Endodermal cell (in vitro differentiated cells): Measurements from ENCODE around the gene CES3. TPM values are rescaled to one million over a fixed set of nuclear protein-coding genes. Genes with fewer than 3 reads are reported as not detected.

Experiments
- DNase-seq: peaks from one replicate; pipeline ENCODE4 v3.0.0-alpha.2; 2017
- H3K27ac ChIP-seq: 2 replicates; pipeline ENCODE4 v1.5.1; 2013; ENCODE audit warnings: mild to moderate bottlenecking, low read depth, low read length, moderate library complexity
- H3K27me3 ChIP-seq: 2 replicates; pipeline ENCODE4 v1.6.1; 2013; ENCODE audit warnings: mild to moderate bottlenecking, low read length, moderate library complexity; ENCODE audit not compliant: insufficient read depth, control insufficient read depth, poor library complexity, severe bottlenecking
- H3K36me3 ChIP-seq: 2 replicates; pipeline ENCODE4 v1.7.0; 2013; ENCODE audit warnings: mild to moderate bottlenecking, low read length, moderate library complexity; ENCODE audit not compliant: control insufficient read depth, insufficient read depth
- H3K4me1 ChIP-seq: one replicate; pipeline ENCODE4 v1.7.0; 2013; ENCODE audit warnings: low read length; ENCODE audit not compliant: control insufficient read depth, insufficient read depth
- H3K4me3 ChIP-seq: 2 replicates; pipeline ENCODE4 v1.5.1; 2013; ENCODE audit warnings: mild to moderate bottlenecking, low read length, moderate library complexity
- H3K9ac ChIP-seq: 2 replicates; pipeline ENCODE4 v1.6.1; 2013; ENCODE audit warnings: mild to moderate bottlenecking, low read length, moderate library complexity; ENCODE audit not compliant: poor library complexity, severe bottlenecking; ENCODE audit errors: extremely low read depth
- H3K9me3 ChIP-seq: 2 replicates; pipeline ENCODE4 v1.6.1; 2013; ENCODE audit warnings: mild to moderate bottlenecking, low read length, moderate library complexity; ENCODE audit not compliant: control insufficient read depth
- H3K27ac Mint-ChIP-seq: 2 replicates; pipeline ENCODE4 v1.8.0; 2020; ENCODE audit warnings: mixed read lengths
- H3K27me3 Mint-ChIP-seq: 2 replicates; pipeline ENCODE4 v1.8.0; 2021; ENCODE audit warnings: mild to moderate bottlenecking, mixed read lengths; ENCODE audit not compliant: insufficient read depth
- H3K36me3 Mint-ChIP-seq: 2 replicates; pipeline ENCODE4 v1.8.0; 2020; ENCODE audit warnings: low read depth, mixed read lengths
- H3K4me1 Mint-ChIP-seq: 2 replicates; pipeline ENCODE4 v1.8.0; 2020; ENCODE audit warnings: mixed read lengths
- H3K4me3 Mint-ChIP-seq: 2 replicates; pipeline ENCODE4 v1.8.0; 2020; ENCODE audit warnings: mild to moderate bottlenecking, moderate library complexity, mixed read lengths
- H3K9me3 Mint-ChIP-seq: 2 replicates; pipeline ENCODE4 v1.8.0; 2020; ENCODE audit warnings: mild to moderate bottlenecking, mixed read lengths
- WGBS, 2 experiments: methylation state at CpG; one replicate each; pipeline versions ENCODE4 v1.1.5 to v1.1.7; 2013; ENCODE audit warnings: missing lambda C conversion rate in 2 of 2, mixed read lengths in 1 of 2; ENCODE audit not compliant: insufficient coverage in 1 of 2, insufficient read length in 1 of 2; 5-methylcytosine and 5-hydroxymethylcytosine counted together
- long read RNA-seq, 4 experiments: library from polyadenylated mRNA in 2 of 4; library from RNA in 1 of 4; library from capped mRNA in 1 of 4; stranded (forward) in 3 of 4; unstranded in 1 of 4; transcript quantifications; one replicate each; pipeline ENCODE4 v2.0.0, GENCODE V29; 2020 to 2021; ENCODE audit warnings: inconsistent platforms in 1 of 4
- polyA plus RNA-seq, 2 experiments: library from polyadenylated mRNA; stranded (reverse); fragments of 50-300 nt; gene quantifications; one replicate each; pipeline ENCODE4 v1.2.3, GENCODE V29; 2013
- total RNA-seq, 2 donors: library from RNA; stranded (reverse); fragmentation: NEBNext Ultra II Directional in 1 of 2; extraction: Animal tissue kit (Norgen Biotek cat#: 25700) in 1 of 2; gene quantifications; 2 replicates in 1 of 2; 3 replicates in 1 of 2; pipeline ENCODE4 v1.2.1, GENCODE V29; 2021
- TF ChIP-seq, protein P1 (sequence below): fragments of 200-600 bp; sonication (generic); conservative IDR thresholded peaks from 2 replicates; pipeline ENCODE4 v1.5.0; 2021; ENCODE audit warnings: antibody characterized with exemption, mild to moderate bottlenecking

CES3 gene, protein sequence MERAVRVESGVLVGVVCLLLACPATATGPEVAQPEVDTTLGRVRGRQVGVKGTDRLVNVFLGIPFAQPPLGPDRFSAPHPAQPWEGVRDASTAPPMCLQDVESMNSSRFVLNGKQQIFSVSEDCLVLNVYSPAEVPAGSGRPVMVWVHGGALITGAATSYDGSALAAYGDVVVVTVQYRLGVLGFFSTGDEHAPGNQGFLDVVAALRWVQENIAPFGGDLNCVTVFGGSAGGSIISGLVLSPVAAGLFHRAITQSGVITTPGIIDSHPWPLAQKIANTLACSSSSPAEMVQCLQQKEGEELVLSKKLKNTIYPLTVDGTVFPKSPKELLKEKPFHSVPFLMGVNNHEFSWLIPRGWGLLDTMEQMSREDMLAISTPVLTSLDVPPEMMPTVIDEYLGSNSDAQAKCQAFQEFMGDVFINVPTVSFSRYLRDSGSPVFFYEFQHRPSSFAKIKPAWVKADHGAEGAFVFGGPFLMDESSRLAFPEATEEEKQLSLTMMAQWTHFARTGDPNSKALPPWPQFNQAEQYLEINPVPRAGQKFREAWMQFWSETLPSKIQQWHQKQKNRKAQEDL
- total RNA-seq = 1 to 10 TPM; 2.7 to 3.8 TPM
- 6.9 TPM for polyA plus RNA-seq (2013, experiment 1 of 2)
- 3.8 TPM for polyA plus RNA-seq (2013, experiment 2 of 2)
- long read RNA-seq, experiment 1 = 0 reads
- long read RNA-seq, experiment 2, partial matches to known transcripts = 1 of 3 reads
- long read RNA-seq, experiment 2, other reads (novel, unspliced or antisense) = 2 of 3 reads
- long read RNA-seq, experiment 3 = 0 reads
- long read RNA-seq, experiment 4, partial matches to known transcripts = 0 of 1 reads
- long read RNA-seq, experiment 4, other reads (novel, unspliced or antisense) = 0 of 1 reads

DNA sequence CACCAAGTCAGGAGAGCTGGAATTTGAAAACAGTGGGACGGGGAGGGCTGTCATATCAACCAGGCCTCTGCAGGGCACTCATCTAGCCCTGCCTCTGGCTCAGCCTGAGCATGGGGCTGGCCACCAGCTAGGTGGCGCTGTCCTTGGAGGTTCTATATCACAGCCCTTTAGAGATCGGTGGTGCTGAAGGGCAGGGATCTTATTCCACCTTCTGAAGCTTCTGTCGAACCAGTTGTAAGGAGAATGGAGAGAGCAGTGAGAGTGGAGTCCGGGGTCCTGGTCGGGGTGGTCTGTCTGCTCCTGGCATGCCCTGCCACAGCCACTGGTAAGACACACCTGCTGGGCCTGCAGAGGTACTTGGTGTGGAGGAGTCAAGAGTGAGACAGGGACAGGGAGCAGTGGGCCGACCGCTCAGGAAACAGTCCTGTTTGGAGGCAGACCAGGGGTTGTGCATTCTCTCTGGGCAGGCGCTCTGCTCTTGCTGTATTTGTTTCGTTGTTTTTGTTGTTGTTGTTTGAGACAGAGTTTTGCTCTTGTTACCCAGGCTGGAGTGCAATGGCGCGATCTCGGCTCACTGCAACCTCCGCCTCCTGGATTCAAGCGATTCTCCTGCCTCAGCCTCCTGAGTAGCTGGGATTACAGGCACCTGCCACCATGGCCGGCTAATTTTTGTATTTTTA, at the start of gene CES3:
Gene CES3 (plus strand): TSS at position 202 of the 680 bp plus-strand sequence. CDS start 42 bp downstream, at position 244.
- no peak within 1 kb of the TSS for H3K9ac ChIP-seq
- H3K4me3 ChIP-seq = peak within 1 kb of the TSS; percentile 37
- no peaks in the 10 kb centered on the region for H3K9me3 ChIP-seq
- Mint-ChIP-seq H3K4me1 (peaks cover 7% of the 10 kb centered on the region), H3K27ac (no peak within 1 kb of the TSS), H3K36me3 (no peaks in the 10 kb centered on the region), H3K9me3 (no peaks in the 10 kb centered on the region), H3K4me3 (peak within 1 kb of the TSS; percentile 46), H3K27me3 (peaks cover 26% of the 10 kb centered on the region)
- H3K36me3 ChIP-seq = no peaks in the 10 kb centered on the region
- peak; percentile 96 for DNase-seq
- H3K27me3 ChIP-seq = no peaks in the 10 kb centered on the region
- H3K27ac ChIP-seq = no peak within 1 kb of the TSS
- WGBS, 2 experiments = 61 to 62% methylated on average over 7 to 16 of the region's 16 CpGs
- H3K4me1 ChIP-seq = no peaks in the 10 kb centered on the region
- TF ChIP-seq, protein P1, sequence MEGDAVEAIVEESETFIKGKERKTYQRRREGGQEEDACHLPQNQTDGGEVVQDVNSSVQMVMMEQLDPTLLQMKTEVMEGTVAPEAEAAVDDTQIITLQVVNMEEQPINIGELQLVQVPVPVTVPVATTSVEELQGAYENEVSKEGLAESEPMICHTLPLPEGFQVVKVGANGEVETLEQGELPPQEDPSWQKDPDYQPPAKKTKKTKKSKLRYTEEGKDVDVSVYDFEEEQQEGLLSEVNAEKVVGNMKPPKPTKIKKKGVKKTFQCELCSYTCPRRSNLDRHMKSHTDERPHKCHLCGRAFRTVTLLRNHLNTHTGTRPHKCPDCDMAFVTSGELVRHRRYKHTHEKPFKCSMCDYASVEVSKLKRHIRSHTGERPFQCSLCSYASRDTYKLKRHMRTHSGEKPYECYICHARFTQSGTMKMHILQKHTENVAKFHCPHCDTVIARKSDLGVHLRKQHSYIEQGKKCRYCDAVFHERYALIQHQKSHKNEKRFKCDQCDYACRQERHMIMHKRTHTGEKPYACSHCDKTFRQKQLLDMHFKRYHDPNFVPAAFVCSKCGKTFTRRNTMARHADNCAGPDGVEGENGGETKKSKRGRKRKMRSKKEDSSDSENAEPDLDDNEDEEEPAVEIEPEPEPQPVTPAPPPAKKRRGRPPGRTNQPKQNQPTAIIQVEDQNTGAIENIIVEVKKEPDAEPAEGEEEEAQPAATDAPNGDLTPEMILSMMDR = peak; percentile 98

DNA sequence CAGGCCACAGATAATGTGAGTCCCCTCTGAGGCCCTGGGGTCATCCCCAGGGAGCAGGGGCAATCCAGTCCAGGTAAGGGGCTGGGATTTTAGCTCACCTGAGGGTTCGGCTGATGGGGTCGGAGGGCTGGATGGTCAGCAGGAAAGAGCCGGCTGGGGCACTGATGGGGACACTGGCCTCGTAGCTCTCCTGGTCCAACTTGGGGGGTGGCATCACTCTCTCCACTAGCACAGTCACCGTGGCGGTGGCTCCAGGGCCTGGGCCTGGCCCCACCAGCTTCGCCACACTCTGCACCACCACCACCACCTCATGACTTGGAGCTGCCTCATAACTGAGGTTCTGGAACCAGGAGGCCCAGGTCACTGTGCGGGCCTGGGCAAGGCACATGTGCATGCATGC, 49.3 kb upstream of the CES3 start:
- H3K4me3 ChIP-seq = no peak overlapping the region
- no peak for DNase-seq
- Mint-ChIP-seq H3K4me1 (no peaks in the 10 kb centered on the region), H3K27me3 (peaks cover 43% of the 10 kb centered on the region), H3K9me3 (no peaks in the 10 kb centered on the region), H3K36me3 (no peaks in the 10 kb centered on the region), H3K27ac (no peak overlapping the region), H3K4me3 (no peak overlapping the region)
- no peak overlapping the region for H3K9ac ChIP-seq
- peaks cover 27% of the 10 kb centered on the region for H3K27me3 ChIP-seq
- H3K9me3 ChIP-seq = no peaks in the 10 kb centered on the region
- H3K4me1 ChIP-seq = no peaks in the 10 kb centered on the region
- H3K36me3 ChIP-seq = no peaks in the 10 kb centered on the region
- H3K27ac ChIP-seq = no peak overlapping the region
- 86 to 96% methylated on average over 7 to 8 of the region's 8 CpGs for WGBS, 2 experiments
- TF ChIP-seq, protein P1 = no peak

DNA sequence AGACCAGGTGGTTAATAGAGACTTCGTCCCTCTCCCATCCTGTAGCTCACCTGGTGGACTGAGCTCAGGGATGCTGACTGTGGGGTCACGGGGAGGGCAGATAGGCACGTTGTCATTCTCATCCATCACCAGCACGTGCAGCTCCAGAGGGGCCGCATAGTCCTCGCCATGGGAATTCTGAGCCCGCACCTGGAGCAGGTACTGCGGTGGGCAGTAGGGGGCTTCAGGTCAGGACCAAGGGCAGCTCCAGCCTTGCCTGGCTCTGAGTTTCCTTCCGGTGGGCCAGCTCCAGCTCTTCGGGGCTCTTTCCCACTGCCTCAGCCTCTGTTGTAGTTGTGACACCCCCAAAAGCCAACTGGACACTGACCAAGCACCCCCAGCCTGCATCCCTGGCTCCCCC, 48.0 kb upstream of the CES3 start:
- H3K4me3 Mint-ChIP-seq = no peak overlapping the region
- H3K27ac Mint-ChIP-seq = no peak overlapping the region
- no peak overlapping the region for H3K27ac ChIP-seq
- no peaks in the 10 kb centered on the region for H3K4me1 ChIP-seq
- peaks cover 36% of the 10 kb centered on the region for H3K27me3 Mint-ChIP-seq
- H3K36me3 Mint-ChIP-seq = no peaks in the 10 kb centered on the region
- TF ChIP-seq, protein P1 = peak; percentile 61
- no peaks in the 10 kb centered on the region for H3K9me3 Mint-ChIP-seq
- H3K36me3 ChIP-seq = no peaks in the 10 kb centered on the region
- WGBS, 2 experiments = 48 to 56% methylated on average over 8 to 10 of the region's 10 CpGs
- peak; percentile 88 for DNase-seq
- H3K4me1 Mint-ChIP-seq = no peaks in the 10 kb centered on the region
- no peaks in the 10 kb centered on the region for H3K9me3 ChIP-seq
- H3K27me3 ChIP-seq = peaks cover 25% of the 10 kb centered on the region
- no peak overlapping the region for H3K9ac ChIP-seq
- H3K4me3 ChIP-seq = no peak overlapping the region
